22Rv1 (cell line): ENCODE data around the gene UNC13B.

ENCODE experiments used
- ZFX ChIP-seq: fragments of 450-650 bp; IDR thresholded peaks from 2 replicates; pipeline ENCODE4 v1.6.1; 2017; ENCODE audit warnings: antibody characterized with exemption, borderline replicate concordance
- TF ChIP-seq, protein P1 (sequence below): fragments of 450-650 bp; IDR thresholded peaks from 2 replicates; pipeline ENCODE4 v1.5.1; 2017; ENCODE audit warnings: mild to moderate bottlenecking

- TF ChIP-seq, protein P1, sequence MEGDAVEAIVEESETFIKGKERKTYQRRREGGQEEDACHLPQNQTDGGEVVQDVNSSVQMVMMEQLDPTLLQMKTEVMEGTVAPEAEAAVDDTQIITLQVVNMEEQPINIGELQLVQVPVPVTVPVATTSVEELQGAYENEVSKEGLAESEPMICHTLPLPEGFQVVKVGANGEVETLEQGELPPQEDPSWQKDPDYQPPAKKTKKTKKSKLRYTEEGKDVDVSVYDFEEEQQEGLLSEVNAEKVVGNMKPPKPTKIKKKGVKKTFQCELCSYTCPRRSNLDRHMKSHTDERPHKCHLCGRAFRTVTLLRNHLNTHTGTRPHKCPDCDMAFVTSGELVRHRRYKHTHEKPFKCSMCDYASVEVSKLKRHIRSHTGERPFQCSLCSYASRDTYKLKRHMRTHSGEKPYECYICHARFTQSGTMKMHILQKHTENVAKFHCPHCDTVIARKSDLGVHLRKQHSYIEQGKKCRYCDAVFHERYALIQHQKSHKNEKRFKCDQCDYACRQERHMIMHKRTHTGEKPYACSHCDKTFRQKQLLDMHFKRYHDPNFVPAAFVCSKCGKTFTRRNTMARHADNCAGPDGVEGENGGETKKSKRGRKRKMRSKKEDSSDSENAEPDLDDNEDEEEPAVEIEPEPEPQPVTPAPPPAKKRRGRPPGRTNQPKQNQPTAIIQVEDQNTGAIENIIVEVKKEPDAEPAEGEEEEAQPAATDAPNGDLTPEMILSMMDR: no peak
- TF ChIP-seq ZFX: no peak
Observed at GRCh38 chr9:35335164-35335563, 173.4 kb downstream of the UNC13B start.
